GM12891 (cell line): Measurements from ENCODE around the gene ATRNL1.

Source experiments
- PAX5 ChIP-seq: IDR thresholded peaks from 2 replicates; pipeline ENCODE4 v1.6.1; 2011; ENCODE audit warnings: low read length, moderate library complexity, mild to moderate bottlenecking; ENCODE audit not compliant: insufficient read depth, severe bottlenecking
- POLR2A ChIP-seq: IDR thresholded peaks from 2 replicates; pipeline ENCODE4 v1.6.1; 2011; ENCODE audit warnings: low read depth, low read length, control low read depth
- POLR2AphosphoS5 ChIP-seq: IDR thresholded peaks from 2 replicates; pipeline ENCODE4 v1.6.1; 2011; ENCODE audit warnings: low read depth, low read length, control low read depth
- SPI1 ChIP-seq: IDR thresholded peaks from 2 replicates; pipeline ENCODE4 v1.6.1; 2011; ENCODE audit warnings: low read depth, low read length, control low read depth
- TAF1 ChIP-seq: IDR thresholded peaks from 2 replicates; pipeline ENCODE4 v1.6.1; 2011; ENCODE audit warnings: low read depth, low read length, control low read depth

GRCh38 chr10:115875172-115875571 lies 782.0 kb downstream of the ATRNL1 start:
- TF ChIP-seq SPI1 (no peak), TAF1 (no peak), POLR2A (no peak), POLR2AphosphoS5 (no peak), PAX5 (no peak)
